Measurements from ENCODE around the gene PDE8A.

Gene PDE8A

GRCh38 chr15:85125056-85125661 lies 143.5 kb downstream of the PDE8A start:
- DNase-seq (ENCODE audit: low spot score), result peak; percentile 56

- DNase-seq (ENCODE audit: low spot score), result no peak
Measured at GRCh38 chr15:85128621-85129020, 147.0 kb downstream of the PDE8A start.

GRCh38 chr15:85129881-85130280 lies 148.2 kb downstream of the PDE8A start:
- no peak for DNase-seq (ENCODE audit: low spot score)

- no peak for DNase-seq (ENCODE audit: low spot score)
Measured at GRCh38 chr15:85131915-85132314, 150.3 kb downstream of the PDE8A start.

- no peak for DNase-seq (ENCODE audit: low spot score)
Measured at GRCh38 chr15:85133709-85134108, 152.1 kb downstream of the PDE8A start.

- no peak for DNase-seq (ENCODE audit: low spot score)
Measured at GRCh38 chr15:85137489-85138168, 156.0 kb downstream of the PDE8A start.

GRCh38 chr15:85139391-85139790 lies 157.7 kb downstream of the PDE8A start:
- DNase-seq (ENCODE audit: low spot score), result no peak

- DNase-seq (ENCODE audit: low spot score), result no peak
Measured at GRCh38 chr15:85141726-85142125, 160.1 kb downstream of the PDE8A start.

GRCh38 chr15:85142312-85142711 lies 160.7 kb downstream of the PDE8A start:
- peak; percentile 41 for DNase-seq (ENCODE audit: low spot score)

- no peak for DNase-seq (ENCODE audit: low spot score)
Measured at GRCh38 chr15:85149465-85150129, 167.9 kb downstream of the PDE8A start.

- DNase-seq (ENCODE audit: low spot score), result no peak
Measured at GRCh38 chr15:85150130-85150480, 168.4 kb downstream of the PDE8A start.

GRCh38 chr15:85151145-85151544 lies 169.5 kb downstream of the PDE8A start:
- DNase-seq (ENCODE audit: low spot score), result no peak

- no peak for DNase-seq (ENCODE audit: low spot score)
Measured at GRCh38 chr15:85151861-85152260, 170.2 kb downstream of the PDE8A start.

- DNase-seq (ENCODE audit: low spot score), result no peak
Measured at GRCh38 chr15:85154061-85154460, 172.4 kb downstream of the PDE8A start.

GRCh38 chr15:85155360-85155759 lies 173.7 kb downstream of the PDE8A start:
- DNase-seq (ENCODE audit: low spot score), result no peak

GRCh38 chr15:85155857-85156256 lies 174.2 kb downstream of the PDE8A start:
- no peak for DNase-seq (ENCODE audit: low spot score)

- DNase-seq (ENCODE audit: low spot score), result no peak
Measured at GRCh38 chr15:85157344-85157743, 175.7 kb downstream of the PDE8A start.

- no peak for DNase-seq (ENCODE audit: low spot score)
Measured at GRCh38 chr15:85162237-85162636, 180.6 kb downstream of the PDE8A start.

GRCh38 chr15:85164841-85165466 lies 183.3 kb downstream of the PDE8A start:
- no peak for DNase-seq (ENCODE audit: low spot score)

- no peak for DNase-seq (ENCODE audit: low spot score)
Measured at GRCh38 chr15:85167568-85167967, 185.9 kb downstream of the PDE8A start.

GRCh38 chr15:85168642-85169173 lies 187.1 kb downstream of the PDE8A start:
- peak; percentile 18 for DNase-seq (ENCODE audit: low spot score)

GRCh38 chr15:85171736-85172135 lies 190.1 kb downstream of the PDE8A start:
- DNase-seq (ENCODE audit: low spot score), result no peak

Data from AG08396 (cell line).